Measurements from ENCODE around the gene CTSL. TPM values are rescaled to one million over a fixed set of nuclear protein-coding genes. Genes with fewer than 3 reads are reported as not detected.

The CTSL gene
- total and polyA plus RNA-seq, 4 donors, result 156 to 210 (median 180) TPM

- TF ChIP-seq NR2F2 (IDR thresholded peaks at IDR 0.05) (no peak), EGR1 (IDR thresholded peaks at IDR 0.05; ENCODE audit: low read depth in 2 of 2) (no peak), JUND (IDR thresholded peaks at IDR 0.05) (no peak), FOXA1 (IDR thresholded peaks at IDR 0.05) (no peak), HNF4A (conservative IDR thresholded peaks at IDR 0.05) (no peak), RAD21 (IDR thresholded peaks at IDR 0.05) (peak in 1 of 2 donors; percentile 14), SP1 (IDR thresholded peaks at IDR 0.05) (no peak), RXRA (IDR thresholded peaks at IDR 0.05) (peak; percentile 83 to 94)
- TF ChIP-seq, protein P1, sequence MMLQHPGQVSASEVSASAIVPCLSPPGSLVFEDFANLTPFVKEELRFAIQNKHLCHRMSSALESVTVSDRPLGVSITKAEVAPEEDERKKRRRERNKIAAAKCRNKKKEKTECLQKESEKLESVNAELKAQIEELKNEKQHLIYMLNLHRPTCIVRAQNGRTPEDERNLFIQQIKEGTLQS (IDR thresholded peaks at IDR 0.05), result no peak
- Histone ChIP-seq H3K27ac (ENCODE audit: low read depth in 1 of 2, low read length in 2 of 2) (no peak overlapping the region), H3K36me3 (ENCODE audit: control insufficient read depth in 4 of 4, insufficient read depth in 3 of 4, low read depth in 1 of 4, low read length in 3 of 4) (peaks cover 4 to 60% (median 36%) of the 10 kb centered on the region in 4 donors), H3K9ac (ENCODE audit: low read depth in 1 of 2, low read length in 2 of 2) (no peak overlapping the region), H3K9me3 (ENCODE audit: control insufficient read depth in 4 of 4, low read length in 3 of 4) (no peaks in the 10 kb centered on the region), H3K27me3 (ENCODE audit: control insufficient read depth in 4 of 4, insufficient read depth in 4 of 4, low read length in 3 of 4) (no peaks in the 10 kb centered on the region), H3K4me3 (ENCODE audit: low read depth in 1 of 3, low read length in 3 of 3) (no peak overlapping the region), H3K4me1 (ENCODE audit: control insufficient read depth in 4 of 4, insufficient read depth in 4 of 4, low read length in 3 of 4) (no peaks in the 10 kb centered on the region)
- WGBS, result 77% methylated on average over 14 of the region's 14 CpGs
- peak; percentile 31 for DNase-seq (ENCODE audit: low spot score)
Observed at GRCh38 chr9:87698069-87698809, 27.7 kb upstream of the CTSL start.

DNA sequence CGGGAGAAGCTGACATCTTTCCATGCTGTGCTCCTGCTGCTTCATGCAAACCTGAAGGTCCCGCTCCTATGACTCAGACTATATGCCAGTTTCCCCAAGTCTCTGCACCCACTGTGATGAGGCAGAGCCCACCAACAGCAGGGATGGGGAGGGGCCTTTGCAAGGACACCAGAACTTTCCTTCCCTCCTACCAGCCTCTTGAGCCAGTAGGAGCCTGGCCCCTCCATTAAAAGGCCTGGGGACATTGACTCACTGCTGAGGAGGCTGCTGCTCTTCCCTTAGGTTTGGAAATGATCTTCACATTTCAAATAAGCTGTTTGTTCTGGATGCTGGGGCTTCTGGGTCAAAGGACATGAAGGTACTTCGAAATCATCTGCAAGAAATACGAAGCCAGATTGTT, 26.1 kb upstream of the CTSL start:
- Histone ChIP-seq H3K27me3 (ENCODE audit: control insufficient read depth in 4 of 4, insufficient read depth in 4 of 4, low read length in 3 of 4) (no peaks in the 10 kb centered on the region), H3K9ac (ENCODE audit: low read depth in 1 of 2, low read length in 2 of 2) (no peak overlapping the region), H3K27ac (ENCODE audit: low read depth in 1 of 2, low read length in 2 of 2) (no peak overlapping the region), H3K9me3 (ENCODE audit: control insufficient read depth in 4 of 4, low read length in 3 of 4) (no peaks in the 10 kb centered on the region), H3K4me1 (ENCODE audit: control insufficient read depth in 4 of 4, insufficient read depth in 4 of 4, low read length in 3 of 4) (no peaks in the 10 kb centered on the region), H3K36me3 (ENCODE audit: control insufficient read depth in 4 of 4, insufficient read depth in 3 of 4, low read depth in 1 of 4, low read length in 3 of 4) (peaks cover 4 to 54% (median 46%) of the 10 kb centered on the region in 4 donors), H3K4me3 (ENCODE audit: low read depth in 1 of 3, low read length in 3 of 3) (no peak overlapping the region)
- WGBS, result 93% methylated on average over 4 of the region's 4 CpGs
- no peak for DNase-seq (ENCODE audit: low spot score)
- TF ChIP-seq TAF1 (conservative IDR thresholded peaks at IDR 0.05) (no peak), REST (IDR thresholded peaks at IDR 0.05) (no peak), RAD21 (IDR thresholded peaks at IDR 0.05) (no peak), FOXA1 (IDR thresholded peaks at IDR 0.05) (no peak)
- TF ChIP-seq, protein P2, sequence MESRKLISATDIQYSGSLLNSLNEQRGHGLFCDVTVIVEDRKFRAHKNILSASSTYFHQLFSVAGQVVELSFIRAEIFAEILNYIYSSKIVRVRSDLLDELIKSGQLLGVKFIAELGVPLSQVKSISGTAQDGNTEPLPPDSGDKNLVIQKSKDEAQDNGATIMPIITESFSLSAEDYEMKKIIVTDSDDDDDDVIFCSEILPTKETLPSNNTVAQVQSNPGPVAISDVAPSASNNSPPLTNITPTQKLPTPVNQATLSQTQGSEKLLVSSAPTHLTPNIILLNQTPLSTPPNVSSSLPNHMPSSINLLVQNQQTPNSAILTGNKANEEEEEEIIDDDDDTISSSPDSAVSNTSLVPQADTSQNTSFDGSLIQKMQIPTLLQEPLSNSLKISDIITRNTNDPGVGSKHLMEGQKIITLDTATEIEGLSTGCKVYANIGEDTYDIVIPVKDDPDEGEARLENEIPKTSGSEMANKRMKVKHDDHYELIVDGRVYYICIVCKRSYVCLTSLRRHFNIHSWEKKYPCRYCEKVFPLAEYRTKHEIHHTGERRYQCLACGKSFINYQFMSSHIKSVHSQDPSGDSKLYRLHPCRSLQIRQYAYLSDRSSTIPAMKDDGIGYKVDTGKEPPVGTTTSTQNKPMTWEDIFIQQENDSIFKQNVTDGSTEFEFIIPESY (IDR thresholded peaks at IDR 0.05), result no peak

GRCh38 chr9:87701491-87701890, 24.4 kb upstream of the CTSL start:
- TF ChIP-seq TAF1 (conservative IDR thresholded peaks at IDR 0.05) (no peak), RAD21 (IDR thresholded peaks at IDR 0.05) (no peak), MAX (IDR thresholded peaks at IDR 0.05) (no peak), YY1 (IDR thresholded peaks at IDR 0.05) (no peak), GABPA (IDR thresholded peaks at IDR 0.05 in 1 of 2, conservative IDR thresholded peaks at IDR 0.05 in 1 of 2) (no peak), RXRA (IDR thresholded peaks at IDR 0.05) (no peak), JUND (IDR thresholded peaks at IDR 0.05) (no peak), HNF4G (IDR thresholded peaks at IDR 0.05) (no peak), SP1 (IDR thresholded peaks at IDR 0.05) (no peak), EGR1 (IDR thresholded peaks at IDR 0.05; ENCODE audit: low read depth in 2 of 2) (no peak), NR2F2 (IDR thresholded peaks at IDR 0.05) (no peak)
- TF ChIP-seq, protein P2 (IDR thresholded peaks at IDR 0.05), result no peak
- TF ChIP-seq, protein P1 (IDR thresholded peaks at IDR 0.05), result no peak
- WGBS, result 91% methylated on average over 9 of the region's 9 CpGs
- Histone ChIP-seq H3K27ac (ENCODE audit: low read depth in 1 of 2, low read length in 2 of 2) (no peak overlapping the region), H3K36me3 (ENCODE audit: control insufficient read depth in 4 of 4, insufficient read depth in 3 of 4, low read depth in 1 of 4, low read length in 3 of 4) (peaks cover 4 to 56% (median 45%) of the 10 kb centered on the region in 4 donors), H3K9ac (ENCODE audit: low read depth in 1 of 2, low read length in 2 of 2) (no peak overlapping the region), H3K9me3 (ENCODE audit: control insufficient read depth in 4 of 4, low read length in 3 of 4) (no peaks in the 10 kb centered on the region), H3K4me1 (ENCODE audit: control insufficient read depth in 4 of 4, insufficient read depth in 4 of 4, low read length in 3 of 4) (no peaks in the 10 kb centered on the region), H3K4me3 (ENCODE audit: low read depth in 1 of 3, low read length in 3 of 3) (no peak overlapping the region), H3K27me3 (ENCODE audit: control insufficient read depth in 4 of 4, insufficient read depth in 4 of 4, low read length in 3 of 4) (no peaks in the 10 kb centered on the region)
- DNase-seq (ENCODE audit: low spot score), result no peak

All from liver (tissue), 9 donors.